Stimulated activated naive CD8-positive, alpha-beta T cell treated with anti-CD3 and anti-CD28 coated beads, Interleukin-15, amount 100 ng/mL, for 72 hours (primary cell): ENCODE measurements around the gene DCBLD2.

Experiments used
- ATAC-seq: fragments of 150-1000 bp; cut with Tn5 transposase; 2 replicates; pipeline ENCODE4 v1.10.0; 2021; ENCODE audit warnings: mild to moderate bottlenecking, moderate library complexity
- DNase-seq, 2 donors: peaks; one replicate each; pipeline ENCODE4 v3.0.0; 2021 to 2022
- H3K27ac Mint-ChIP-seq, 2 donors: one replicate each; pipeline ENCODE4 v1.8.0; 2022; ENCODE audit warnings: mild to moderate bottlenecking in 2 of 2, mixed read lengths in 2 of 2, moderate library complexity in 2 of 2
- H3K27me3 Mint-ChIP-seq: one replicate; pipeline ENCODE4 v1.8.0; 2022; ENCODE audit warnings: mixed read lengths
- H3K4me1 Mint-ChIP-seq: one replicate; pipeline ENCODE4 v1.8.0; 2022; ENCODE audit warnings: mild to moderate bottlenecking, mixed read lengths
- H3K4me3 Mint-ChIP-seq, 2 donors: one replicate each; pipeline ENCODE4 v1.8.0; 2022; ENCODE audit warnings: mild to moderate bottlenecking in 2 of 2, mixed read lengths in 2 of 2, moderate library complexity in 1 of 2
- H3K9me3 Mint-ChIP-seq, 2 donors: one replicate each; pipeline ENCODE4 v1.8.0; 2022; ENCODE audit warnings: mixed read lengths in 2 of 2

The DCBLD2 gene

GRCh38 chr3:98901392-98902350 lies at the start of gene DCBLD2:
DCBLD2 (minus strand) TSS chr3:98901695; CDS start chr3:98901326, 369 bp downstream.
- peaks cover 13% of the 10 kb centered on the region for H3K4me1 Mint-ChIP-seq
- ATAC-seq (peak; percentile 98), DNase-seq (peak; percentile 94 to 97)
- peaks cover 7% of the 10 kb centered on the region for H3K27me3 Mint-ChIP-seq
- H3K27ac Mint-ChIP-seq: peak within 1 kb of the TSS; percentile 95 to 98
- no peaks in the 10 kb centered on the region for H3K9me3 Mint-ChIP-seq
- H3K4me3 Mint-ChIP-seq: peak within 1 kb of the TSS; percentile 89 to 93

GRCh38 chr3:98945666-98946065 lies 44.2 kb upstream of the DCBLD2 start:
- H3K27ac Mint-ChIP-seq: no peak overlapping the region
- DNase-seq (no peak), ATAC-seq (no peak)
- H3K9me3 Mint-ChIP-seq: peaks cover 0 to 4% of the 10 kb centered on the region in 2 donors
- H3K4me3 Mint-ChIP-seq: no peak overlapping the region
- H3K4me1 Mint-ChIP-seq: no peaks in the 10 kb centered on the region
- peaks cover 11% of the 10 kb centered on the region for H3K27me3 Mint-ChIP-seq

GRCh38 chr3:98945101-98945524 lies 43.6 kb upstream of the DCBLD2 start:
- Mint-ChIP-seq H3K9me3 (peaks cover 0 to 4% of the 10 kb centered on the region in 2 donors), H3K4me1 (no peaks in the 10 kb centered on the region), H3K4me3 (no peak overlapping the region), H3K27ac (no peak overlapping the region), H3K27me3 (peaks cover 11% of the 10 kb centered on the region)
- DNase-seq: no peak
- no peak for ATAC-seq

GRCh38 chr3:98930413-98930812 lies 28.9 kb upstream of the DCBLD2 start:
- DNase-seq: no peak
- Mint-ChIP-seq H3K27ac (no peak overlapping the region), H3K4me3 (no peak overlapping the region), H3K27me3 (peaks cover 30% of the 10 kb centered on the region), H3K4me1 (no peaks in the 10 kb centered on the region), H3K9me3 (peaks cover 18 to 20% of the 10 kb centered on the region in 2 donors)
- no peak for ATAC-seq

GRCh38 chr3:98921957-98922356 lies 20.5 kb upstream of the DCBLD2 start:
- Mint-ChIP-seq H3K4me1 (no peaks in the 10 kb centered on the region), H3K27me3 (peaks cover 13% of the 10 kb centered on the region), H3K4me3 (no peak overlapping the region), H3K9me3 (no peaks in the 10 kb centered on the region), H3K27ac (no peak overlapping the region)
- no peak for DNase-seq
- no peak for ATAC-seq

GRCh38 chr3:98920166-98920565 lies 18.7 kb upstream of the DCBLD2 start:
- DNase-seq (no peak), ATAC-seq (no peak)
- Mint-ChIP-seq H3K27ac (no peak overlapping the region), H3K4me3 (no peak overlapping the region), H3K4me1 (no peaks in the 10 kb centered on the region), H3K9me3 (no peaks in the 10 kb centered on the region), H3K27me3 (peaks cover 13% of the 10 kb centered on the region)

- ATAC-seq (no peak), DNase-seq (no peak)
- no peaks in the 10 kb centered on the region for H3K9me3 Mint-ChIP-seq
- no peaks in the 10 kb centered on the region for H3K4me1 Mint-ChIP-seq
- no peak overlapping the region for H3K4me3 Mint-ChIP-seq
- H3K27me3 Mint-ChIP-seq: peaks cover 13% of the 10 kb centered on the region
- H3K27ac Mint-ChIP-seq: no peak overlapping the region
These were observed 17.1 kb upstream of the DCBLD2 start for GRCh38 chr3:98918586-98918985.

- H3K27ac Mint-ChIP-seq: no peak overlapping the region
- peaks cover 13% of the 10 kb centered on the region for H3K27me3 Mint-ChIP-seq
- no peaks in the 10 kb centered on the region for H3K4me1 Mint-ChIP-seq
- no peak for DNase-seq
- H3K9me3 Mint-ChIP-seq: no peaks in the 10 kb centered on the region
- no peak for ATAC-seq
- no peak overlapping the region for H3K4me3 Mint-ChIP-seq
These were observed 16.1 kb upstream of the DCBLD2 start for GRCh38 chr3:98917608-98918007.

- ATAC-seq: no peak
These were observed 12.9 kb upstream of the DCBLD2 start for GRCh38 chr3:98914210-98915080.

GRCh38 chr3:98912448-98912847 lies 11.0 kb upstream of the DCBLD2 start:
- Mint-ChIP-seq H3K4me3 (no peak overlapping the region), H3K9me3 (peaks cover 0 to 5% of the 10 kb centered on the region in 2 donors), H3K27ac (no peak overlapping the region), H3K27me3 (peaks cover 32% of the 10 kb centered on the region), H3K4me1 (no peaks in the 10 kb centered on the region)
- no peak for DNase-seq
- ATAC-seq: no peak

More at GRCh38 chr3:98914210-98915080, 12.9 kb upstream of the DCBLD2 start:
- peaks cover 0 to 5% of the 10 kb centered on the region in 2 donors for H3K9me3 Mint-ChIP-seq
- H3K4me1 Mint-ChIP-seq: no peaks in the 10 kb centered on the region
- no peak for DNase-seq
- H3K27ac Mint-ChIP-seq: no peak overlapping the region
- peaks cover 19% of the 10 kb centered on the region for H3K27me3 Mint-ChIP-seq
- H3K4me3 Mint-ChIP-seq: no peak overlapping the region

GRCh38 chr3:98906230-98906629 lies 4.7 kb upstream of the DCBLD2 start:
- peaks cover 36% of the 10 kb centered on the region for H3K27me3 Mint-ChIP-seq
- peaks cover 8% of the 10 kb centered on the region for H3K4me1 Mint-ChIP-seq
- H3K27ac Mint-ChIP-seq: no peak overlapping the region
- no peak overlapping the region for H3K4me3 Mint-ChIP-seq
- DNase-seq (no peak), ATAC-seq (no peak)
- H3K9me3 Mint-ChIP-seq: peaks cover 0 to 5% of the 10 kb centered on the region in 2 donors

- peaks cover 13% of the 10 kb centered on the region for H3K4me1 Mint-ChIP-seq
- ATAC-seq (no peak), DNase-seq (no peak)
- H3K27me3 Mint-ChIP-seq: peaks cover 14% of the 10 kb centered on the region
- no peak overlapping the region for H3K4me3 Mint-ChIP-seq
- H3K9me3 Mint-ChIP-seq: no peaks in the 10 kb centered on the region
- no peak overlapping the region for H3K27ac Mint-ChIP-seq
These were observed 2.4 kb upstream of the DCBLD2 start for GRCh38 chr3:98903705-98904481.

GRCh38 chr3:98903099-98903498 lies 1.6 kb upstream of the DCBLD2 start:
- H3K4me3 Mint-ChIP-seq: no peak overlapping the region
- H3K27ac Mint-ChIP-seq: no peak overlapping the region
- H3K4me1 Mint-ChIP-seq: peaks cover 13% of the 10 kb centered on the region
- DNase-seq (no peak), ATAC-seq (no peak)
- H3K27me3 Mint-ChIP-seq: peaks cover 7% of the 10 kb centered on the region
- no peaks in the 10 kb centered on the region for H3K9me3 Mint-ChIP-seq

- Mint-ChIP-seq H3K27ac (peak overlapping the region; percentile 95 to 98), H3K27me3 (peaks cover 7% of the 10 kb centered on the region), H3K9me3 (no peaks in the 10 kb centered on the region), H3K4me3 (peak overlapping the region; percentile 89 to 93), H3K4me1 (peaks cover 13% of the 10 kb centered on the region)
- no peak for DNase-seq
- ATAC-seq: no peak
These were observed 851 bp upstream of the DCBLD2 start for GRCh38 chr3:98902351-98902740.

GRCh38 chr3:98901119-98901391 lies 440 bp downstream of the DCBLD2 start:
- H3K9me3 Mint-ChIP-seq: no peaks in the 10 kb centered on the region
- peaks cover 13% of the 10 kb centered on the region for H3K4me1 Mint-ChIP-seq
- ATAC-seq (peak; percentile 31), DNase-seq (no peak)
- H3K4me3 Mint-ChIP-seq: peak overlapping the region; percentile 89 to 93
- H3K27ac Mint-ChIP-seq: peak overlapping the region; percentile 87 to 92
- peaks cover 7% of the 10 kb centered on the region for H3K27me3 Mint-ChIP-seq
